ENCODE data around the gene MS4A3.

DNA sequence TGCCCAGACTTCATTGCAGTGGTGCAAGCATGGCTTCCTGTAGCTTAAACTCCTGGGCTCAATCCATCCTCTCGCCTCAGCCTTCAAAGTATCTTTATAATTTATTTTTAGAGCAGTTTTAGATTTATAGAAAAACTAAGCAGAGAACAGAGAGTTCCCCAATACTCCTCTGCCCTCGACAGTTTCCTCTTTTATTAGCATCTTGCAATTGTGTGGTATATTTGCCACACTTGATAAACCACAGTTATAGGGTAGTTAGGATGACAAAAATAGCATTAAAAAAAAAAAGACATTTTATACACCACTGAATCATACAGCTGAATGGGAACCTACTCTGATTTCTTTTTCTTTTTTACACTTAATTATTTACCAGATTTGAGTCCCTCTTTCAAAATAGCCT lies 63.2 kb downstream of the MS4A3 start:
- TF ChIP-seq EP300 (IDR thresholded peaks at IDR 0.05) (no peak), POLR2A (IDR thresholded peaks at IDR 0.05) (no peak)
- TF ChIP-seq, protein P1, sequence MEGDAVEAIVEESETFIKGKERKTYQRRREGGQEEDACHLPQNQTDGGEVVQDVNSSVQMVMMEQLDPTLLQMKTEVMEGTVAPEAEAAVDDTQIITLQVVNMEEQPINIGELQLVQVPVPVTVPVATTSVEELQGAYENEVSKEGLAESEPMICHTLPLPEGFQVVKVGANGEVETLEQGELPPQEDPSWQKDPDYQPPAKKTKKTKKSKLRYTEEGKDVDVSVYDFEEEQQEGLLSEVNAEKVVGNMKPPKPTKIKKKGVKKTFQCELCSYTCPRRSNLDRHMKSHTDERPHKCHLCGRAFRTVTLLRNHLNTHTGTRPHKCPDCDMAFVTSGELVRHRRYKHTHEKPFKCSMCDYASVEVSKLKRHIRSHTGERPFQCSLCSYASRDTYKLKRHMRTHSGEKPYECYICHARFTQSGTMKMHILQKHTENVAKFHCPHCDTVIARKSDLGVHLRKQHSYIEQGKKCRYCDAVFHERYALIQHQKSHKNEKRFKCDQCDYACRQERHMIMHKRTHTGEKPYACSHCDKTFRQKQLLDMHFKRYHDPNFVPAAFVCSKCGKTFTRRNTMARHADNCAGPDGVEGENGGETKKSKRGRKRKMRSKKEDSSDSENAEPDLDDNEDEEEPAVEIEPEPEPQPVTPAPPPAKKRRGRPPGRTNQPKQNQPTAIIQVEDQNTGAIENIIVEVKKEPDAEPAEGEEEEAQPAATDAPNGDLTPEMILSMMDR (IDR thresholded peaks at IDR 0.05): no peak
